ENCODE measurements around the gene CHCHD4. TPM values are rescaled to one million over a fixed set of nuclear protein-coding genes. Genes with fewer than 3 reads are reported as not detected.

The CHCHD4 gene
- total and polyA plus RNA-seq, 2 of the 8 experiments (the other 6 are each of a cell fraction or from before 2014, with no cell fraction given) = 15.0 to 22.3 TPM

DNA sequence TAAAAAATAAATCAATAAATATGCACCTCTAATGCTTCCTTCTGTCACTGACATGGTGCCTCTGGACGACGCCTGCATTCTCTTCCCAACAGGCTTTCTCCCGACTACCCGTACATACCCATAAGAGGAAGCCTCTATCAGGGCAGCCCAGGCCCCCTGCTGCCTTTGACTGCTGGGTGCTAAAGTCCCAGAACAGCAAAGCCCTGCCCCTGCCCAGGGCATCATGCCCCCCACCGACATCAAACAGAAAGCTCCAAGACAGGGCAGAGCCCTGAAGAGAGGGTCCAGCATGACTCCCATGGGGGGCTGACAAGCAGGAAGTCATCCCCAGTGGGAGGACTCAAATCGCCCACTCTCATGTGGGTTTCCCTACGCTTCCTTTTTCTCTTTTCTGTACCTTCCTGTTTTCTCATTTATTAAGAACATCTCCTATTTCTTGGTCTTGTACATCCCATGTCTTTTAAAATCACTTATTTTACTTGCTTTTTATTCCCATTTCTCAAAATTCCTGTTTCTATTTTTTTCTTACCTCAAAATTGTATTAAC, 30.3 kb upstream of the CHCHD4 start:
- no peak overlapping the region for H3K4me2 ChIP-seq (ENCODE audit: insufficient read depth in 1 of 2, low read depth in 2 of 2, low read length in 2 of 2)
- H2BK20ac ChIP-seq (ENCODE audit: low read length) = no peak overlapping the region
- no peak overlapping the region for H4K8ac ChIP-seq (ENCODE audit: extremely low read depth, insufficient read depth, low read length)
- H3K9me3 ChIP-seq (ENCODE audit: insufficient read depth in 2 of 2, low read depth in 1 of 2, low read length in 1 of 2) = no peaks in the 10 kb centered on the region
- no peaks in the 10 kb centered on the region for H3K79me2 ChIP-seq (ENCODE audit: control insufficient read depth in 1 of 2, insufficient read depth in 2 of 2, low read length in 2 of 2)
- H3K27ac ChIP-seq (ENCODE audit: low read depth, low read length) = no peak overlapping the region
- no peaks in the 10 kb centered on the region for H3K27me3 ChIP-seq (replicated peaks in 1 of 4; ENCODE audit: control insufficient read depth in 3 of 4, extremely low read depth in 1 of 4, insufficient read depth in 3 of 4, low read length in 3 of 4)
- H3K14ac ChIP-seq (ENCODE audit: insufficient read length) = no peak overlapping the region
- no peaks in the 10 kb centered on the region for H3K4me1 ChIP-seq (replicated peaks in 1 of 4; ENCODE audit: control insufficient read depth in 3 of 4, insufficient read depth in 4 of 4, low read length in 3 of 4)
- CTCF ChIA-PET (ENCODE audit: partially characterized antibody) = interaction anchor here (0.7 to 2.8 kb wide), 3 partner anchors 10 to 258 kb away, joined by 3 to 7 read pairs (median 4); no protein-coding TSS in a partner anchor
- DNase-seq (ENCODE audit: low read depth in 1 of 2, low spot score in 2 of 2) (no peak), FAIRE-seq (no peak)
- no peak overlapping the region for H2BK120ac ChIP-seq (replicated peaks; ENCODE audit: low read depth, low read length)
- H3K23ac ChIP-seq (ENCODE audit: insufficient read length) = no peak overlapping the region
- no peak overlapping the region for H4K91ac ChIP-seq (replicated peaks; ENCODE audit: insufficient read length, low read length)
- no peak overlapping the region for H2BK12ac ChIP-seq (ENCODE audit: low read depth, low read length)
- H3K9ac ChIP-seq (replicated peaks in 1 of 4; ENCODE audit: extremely low read depth in 1 of 4, low read depth in 3 of 4, low read length in 3 of 4) = no peak overlapping the region
- no peak overlapping the region for H3K4me3 ChIP-seq (ENCODE audit: extremely low read depth in 1 of 4, insufficient read depth in 2 of 4, low read depth in 3 of 4, low read length in 4 of 4)
- no peaks in the 10 kb centered on the region; the same call in 1 of the 2 replicates for H3K23me2 ChIP-seq (ENCODE audit: low read depth, low read length)
- H4K20me1 ChIP-seq (replicated peaks in 1 of 2; ENCODE audit: control insufficient read depth in 1 of 2, insufficient read depth in 2 of 2, low read length in 2 of 2) = peaks cover 4 to 7% of the 10 kb centered on the region in 2 experiments
- H2AK5ac ChIP-seq (ENCODE audit: low read depth, low read length) = no peak overlapping the region
- H2AFZ ChIP-seq (ENCODE audit: low read length) = no peak overlapping the region
- no peak overlapping the region for H2BK15ac ChIP-seq (ENCODE audit: low read length)
- WGBS, 2 experiments (ENCODE audit: extremely low coverage in 1 of 2, insufficient coverage in 1 of 2, insufficient read length in 1 of 2, insufficient replicate concordance in 2 of 2, low coverage in 1 of 2, low lambda C conversion rate in 2 of 2, missing lambda C conversion rate in 1 of 2) = 95% methylated on average over 7 of the region's 7 CpGs; no CpG with 5 or more reads in 1 of the 2 experiments
- H4K5ac ChIP-seq (ENCODE audit: insufficient read length, low read depth, low read length) = no peak overlapping the region
- H3K56ac ChIP-seq (replicated peaks; ENCODE audit: insufficient read length, low read depth, low read length) = no peak overlapping the region
- POLR2A ChIA-PET (ENCODE audit: partially characterized antibody) = no interaction called here
- H3K36me3 ChIP-seq (ENCODE audit: control insufficient read depth in 2 of 4, insufficient read depth in 4 of 4, low read length in 3 of 4) = peaks cover 11 to 39% (median 27%) of the 10 kb centered on the region in 4 experiments; a peak in 7 of 8 replicates
- H3K4ac ChIP-seq (replicated peaks; ENCODE audit: insufficient read length, low read depth, low read length) = no peak overlapping the region
- H3K79me1 ChIP-seq (ENCODE audit: low read depth, low read length) = no peaks in the 10 kb centered on the region
- no peak overlapping the region for H2BK5ac ChIP-seq (ENCODE audit: low read depth, low read length)
- no peak overlapping the region for H3K18ac ChIP-seq (ENCODE audit: extremely low read depth, low read length)
- TF ChIP-seq, protein P1, sequence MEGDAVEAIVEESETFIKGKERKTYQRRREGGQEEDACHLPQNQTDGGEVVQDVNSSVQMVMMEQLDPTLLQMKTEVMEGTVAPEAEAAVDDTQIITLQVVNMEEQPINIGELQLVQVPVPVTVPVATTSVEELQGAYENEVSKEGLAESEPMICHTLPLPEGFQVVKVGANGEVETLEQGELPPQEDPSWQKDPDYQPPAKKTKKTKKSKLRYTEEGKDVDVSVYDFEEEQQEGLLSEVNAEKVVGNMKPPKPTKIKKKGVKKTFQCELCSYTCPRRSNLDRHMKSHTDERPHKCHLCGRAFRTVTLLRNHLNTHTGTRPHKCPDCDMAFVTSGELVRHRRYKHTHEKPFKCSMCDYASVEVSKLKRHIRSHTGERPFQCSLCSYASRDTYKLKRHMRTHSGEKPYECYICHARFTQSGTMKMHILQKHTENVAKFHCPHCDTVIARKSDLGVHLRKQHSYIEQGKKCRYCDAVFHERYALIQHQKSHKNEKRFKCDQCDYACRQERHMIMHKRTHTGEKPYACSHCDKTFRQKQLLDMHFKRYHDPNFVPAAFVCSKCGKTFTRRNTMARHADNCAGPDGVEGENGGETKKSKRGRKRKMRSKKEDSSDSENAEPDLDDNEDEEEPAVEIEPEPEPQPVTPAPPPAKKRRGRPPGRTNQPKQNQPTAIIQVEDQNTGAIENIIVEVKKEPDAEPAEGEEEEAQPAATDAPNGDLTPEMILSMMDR (IDR thresholded peaks at IDR 0.05; ENCODE audit: control extremely low read depth in 1 of 3, insufficient read depth in 1 of 3, low read depth in 1 of 3, low read length in 3 of 3) = no peak
- TF ChIP-seq, protein P2, sequence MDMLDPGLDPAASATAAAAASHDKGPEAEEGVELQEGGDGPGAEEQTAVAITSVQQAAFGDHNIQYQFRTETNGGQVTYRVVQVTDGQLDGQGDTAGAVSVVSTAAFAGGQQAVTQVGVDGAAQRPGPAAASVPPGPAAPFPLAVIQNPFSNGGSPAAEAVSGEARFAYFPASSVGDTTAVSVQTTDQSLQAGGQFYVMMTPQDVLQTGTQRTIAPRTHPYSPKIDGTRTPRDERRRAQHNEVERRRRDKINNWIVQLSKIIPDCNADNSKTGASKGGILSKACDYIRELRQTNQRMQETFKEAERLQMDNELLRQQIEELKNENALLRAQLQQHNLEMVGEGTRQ (IDR thresholded peaks at IDR 0.05; ENCODE audit: low read length) = no peak
- TF ChIP-seq TEAD4 (IDR thresholded peaks at IDR 0.05; ENCODE audit: low read depth, low read length) (no peak), CHD2 (IDR thresholded peaks at IDR 0.05; ENCODE audit: low read length) (no peak), KDM5A (IDR thresholded peaks at IDR 0.05; ENCODE audit: low read length) (no peak), NRF1 (IDR thresholded peaks at IDR 0.05; ENCODE audit: low read depth, low read length) (no peak), EP300 (IDR thresholded peaks at IDR 0.05; ENCODE audit: borderline replicate concordance in 1 of 2, low read depth in 2 of 2, low read length in 2 of 2) (no peak), RXRA (IDR thresholded peaks at IDR 0.05; ENCODE audit: insufficient read depth, low read depth, low read length) (no peak), TAF1 (IDR thresholded peaks at IDR 0.05; ENCODE audit: low read depth, low read length) (no peak)

All from H1 (cell line).